Activated CD8-positive, alpha-beta memory T cell treated with anti-CD3 and anti-CD28 coated beads for 24 hours (primary cell): ENCODE results near the gene LBP.
"Not testable (repeated sequence)": the region's sequence is repeated elsewhere in the genome, so short reads cannot be mapped to it uniquely, and the experiment has no call there.

Source experiments
- DNase-seq: peaks from one replicate; pipeline ENCODE4 v3.0.0-alpha.2; 2020

Gene LBP

GRCh38 chr20:38405132-38405531, 58.9 kb downstream of the LBP start:
- DNase-seq: no peak

GRCh38 chr20:38406476-38406875, 60.2 kb downstream of the LBP start:
- DNase-seq: no peak

GRCh38 chr20:38407321-38407720, 61.0 kb downstream of the LBP start:
- DNase-seq: no peak

- not testable (repeated sequence) for DNase-seq
Measured at GRCh38 chr20:38407822-38408221, 61.5 kb downstream of the LBP start.

GRCh38 chr20:38412877-38413577, 66.7 kb downstream of the LBP start:
- peak; percentile 45 for DNase-seq

GRCh38 chr20:38414769-38415450, 68.6 kb downstream of the LBP start:
- peak; percentile 45 for DNase-seq

GRCh38 chr20:38418509-38419204, 72.4 kb downstream of the LBP start:
- no peak for DNase-seq

- DNase-seq: no peak
Measured at GRCh38 chr20:38420388-38421085, 74.3 kb downstream of the LBP start.

- no peak for DNase-seq
Measured at GRCh38 chr20:38421915-38422314, 75.6 kb downstream of the LBP start.

GRCh38 chr20:38423541-38423940, 77.3 kb downstream of the LBP start:
- DNase-seq: no peak

- DNase-seq: no peak
Measured at GRCh38 chr20:38424401-38424800, 78.1 kb downstream of the LBP start.

- DNase-seq: no peak
Measured at GRCh38 chr20:38426006-38426897, 80.0 kb downstream of the LBP start.
